Liver (tissue), 9 donors: ENCODE data around the gene GGA1. TPM values are rescaled to one million over a fixed set of nuclear protein-coding genes. Genes with fewer than 3 reads are reported as not detected.

Experiments used
- DNase-seq: peaks from one replicate; pipeline ENCODE4 v3.0.0-alpha.2; 2017; ENCODE audit warnings: low spot score
- H3K27ac ChIP-seq, 2 donors: one replicate each; pipeline ENCODE4 v1.7.0; 2013; ENCODE audit warnings: inconsistent platforms in 2 of 2, low read length in 2 of 2, control low read depth in 1 of 2, low read depth in 1 of 2, mild to moderate bottlenecking in 1 of 2
- H3K27me3 ChIP-seq, 4 donors: one replicate each; pipeline versions ENCODE4 v1.6.1 to v1.7.0; 2013; ENCODE audit warnings: low read length in 3 of 4, inconsistent platforms in 1 of 4, mild to moderate bottlenecking in 1 of 4, moderate library complexity in 1 of 4; ENCODE audit not compliant: control insufficient read depth in 4 of 4, insufficient read depth in 4 of 4
- H3K36me3 ChIP-seq, 4 donors: one replicate each; pipeline versions ENCODE4 v1.6.1 to v1.7.0; 2013; ENCODE audit warnings: low read length in 3 of 4, mild to moderate bottlenecking in 3 of 4, low read depth in 1 of 4, moderate library complexity in 1 of 4; ENCODE audit not compliant: control insufficient read depth in 4 of 4, insufficient read depth in 3 of 4
- H3K4me1 ChIP-seq, 4 donors: one replicate each; pipeline versions ENCODE4 v1.6.1 to v1.7.0; 2013; ENCODE audit warnings: low read length in 3 of 4, mild to moderate bottlenecking in 3 of 4, moderate library complexity in 1 of 4; ENCODE audit not compliant: control insufficient read depth in 4 of 4, insufficient read depth in 4 of 4
- H3K4me3 ChIP-seq, 3 donors: one replicate each; pipeline versions ENCODE4 v1.6.1 to v1.7.0; 2013; ENCODE audit warnings: low read length in 3 of 3, control low read depth in 1 of 3, low read depth in 1 of 3, mild to moderate bottlenecking in 1 of 3
- H3K9ac ChIP-seq, 2 donors: one replicate each; pipeline ENCODE4 v1.7.0; 2013; ENCODE audit warnings: low read length in 2 of 2, mild to moderate bottlenecking in 2 of 2, moderate library complexity in 2 of 2, control low read depth in 1 of 2, low read depth in 1 of 2
- H3K9me3 ChIP-seq, 4 donors: one replicate each; pipeline versions ENCODE4 v1.6.1 to v1.7.0; 2013; ENCODE audit warnings: low read length in 3 of 4; ENCODE audit not compliant: control insufficient read depth in 4 of 4
- EGR1 ChIP-seq, 2 donors: IDR thresholded peaks; 2 replicates each; pipeline ENCODE4 v1.6.1; 2016 to 2018; ENCODE audit warnings: antibody characterized with exemption in 2 of 2, low read depth in 2 of 2
- FOXA1 ChIP-seq: IDR thresholded peaks from 2 replicates; pipeline ENCODE4 v1.6.1; 2016; ENCODE audit warnings: antibody characterized with exemption
- FOXA2 ChIP-seq: IDR thresholded peaks from 2 replicates; pipeline ENCODE4 v1.6.1; 2016; ENCODE audit warnings: antibody characterized with exemption
- GABPA ChIP-seq, 2 donors: IDR thresholded peaks in 1 of 2; conservative IDR thresholded peaks in 1 of 2; 2 replicates each; pipeline ENCODE4 v1.6.1; 2016; ENCODE audit warnings: antibody characterized with exemption in 2 of 2, mild to moderate bottlenecking in 1 of 2, moderate library complexity in 1 of 2
- HNF4A ChIP-seq, 2 donors: conservative IDR thresholded peaks; 2 replicates each; pipeline ENCODE4 v1.6.1; 2016; ENCODE audit warnings: antibody characterized with exemption in 2 of 2, mild to moderate bottlenecking in 2 of 2
- HNF4G ChIP-seq: IDR thresholded peaks from 2 replicates; pipeline ENCODE4 v1.6.1; 2016; ENCODE audit warnings: antibody characterized with exemption
- JUND ChIP-seq, 2 donors: IDR thresholded peaks; 2 replicates each; pipeline ENCODE4 v1.6.1; 2016; ENCODE audit warnings: antibody characterized with exemption in 2 of 2
- NR2F2 ChIP-seq: IDR thresholded peaks from 2 replicates; pipeline ENCODE4 v1.6.1; 2016; ENCODE audit warnings: antibody characterized with exemption
- RAD21 ChIP-seq, 2 donors: IDR thresholded peaks; 2 replicates each; pipeline ENCODE4 v1.6.1; 2016; ENCODE audit warnings: antibody characterized with exemption in 2 of 2, mild to moderate bottlenecking in 2 of 2
- RXRA ChIP-seq, 2 donors: IDR thresholded peaks; 2 replicates each; pipeline ENCODE4 v1.6.1; 2017 to 2018; ENCODE audit warnings: antibody characterized with exemption in 2 of 2, mild to moderate bottlenecking in 1 of 2
- SP1 ChIP-seq: IDR thresholded peaks from 2 replicates; pipeline ENCODE4 v1.6.1; 2018; ENCODE audit warnings: antibody characterized with exemption, mild to moderate bottlenecking
- TAF1 ChIP-seq: conservative IDR thresholded peaks from 2 replicates; pipeline ENCODE4 v1.6.1; 2016; ENCODE audit warnings: antibody characterized with exemption, mild to moderate bottlenecking
- YY1 ChIP-seq: IDR thresholded peaks from 2 replicates; pipeline ENCODE4 v1.6.1; 2016; ENCODE audit warnings: antibody characterized with exemption, mild to moderate bottlenecking
- WGBS: extraction: QIAGEN DNeasy Blood & Tissue Kit; methylation state at CpG from one replicate; pipeline ENCODE4 v1.1.7; 2013; 5-methylcytosine and 5-hydroxymethylcytosine counted together
- polyA plus RNA-seq, 2 donors: library from polyadenylated mRNA; stranded (reverse) in 1 of 2; unstranded in 1 of 2; fragments of 200-250 nt in 1 of 2; fragments of >200 nt in 1 of 2; fragmentation: Nextera tagmentation in 1 of 2; extraction: Ambion mirVana in 1 of 2; gene quantifications; one replicate each; pipeline versions ENCODE4 v1.2.1 to v1.2.3, GENCODE V29; 2013 to 2015
- total RNA-seq, 2 donors: library from RNA; depleted of rRNA; stranded (reverse); fragments of >200 nt; gene quantifications; one replicate each; pipeline ENCODE4 v1.2.3, GENCODE V29; 2014
- TF ChIP-seq, protein P1 (sequence below): IDR thresholded peaks from 2 replicates; pipeline ENCODE4 v1.6.1; 2016; ENCODE audit warnings: antibody characterized with exemption
- TF ChIP-seq, protein P2 (sequence below): fragments of 150-350 bp; IDR thresholded peaks from 2 replicates; pipeline ENCODE4 v1.5.1; 2017; ENCODE audit warnings: improper control_type of control experiment, low read depth, low read length; ENCODE audit not compliant: missing input control
- TF ChIP-seq, protein P3 (sequence below): IDR thresholded peaks from 2 replicates; pipeline ENCODE4 v1.6.1; 2016; ENCODE audit warnings: antibody characterized with exemption
- TF ChIP-seq, protein P4 (sequence below): IDR thresholded peaks from 2 replicates; pipeline ENCODE4 v1.6.1; 2016; ENCODE audit warnings: antibody characterized with exemption
- TF ChIP-seq, protein P5 (sequence below): IDR thresholded peaks from 2 replicates; pipeline ENCODE4 v1.6.1; 2016; ENCODE audit warnings: antibody characterized with exemption, mild to moderate bottlenecking
- donor health status: healthy.
- donor health status: healthy.
- donor health status: healthy.
- donor health status: healthy.
- donor health status: healthy.

The GGA1 gene
- total and polyA plus RNA-seq, 4 donors = 15.1 to 26.4 (median 17.8) TPM

DNA sequence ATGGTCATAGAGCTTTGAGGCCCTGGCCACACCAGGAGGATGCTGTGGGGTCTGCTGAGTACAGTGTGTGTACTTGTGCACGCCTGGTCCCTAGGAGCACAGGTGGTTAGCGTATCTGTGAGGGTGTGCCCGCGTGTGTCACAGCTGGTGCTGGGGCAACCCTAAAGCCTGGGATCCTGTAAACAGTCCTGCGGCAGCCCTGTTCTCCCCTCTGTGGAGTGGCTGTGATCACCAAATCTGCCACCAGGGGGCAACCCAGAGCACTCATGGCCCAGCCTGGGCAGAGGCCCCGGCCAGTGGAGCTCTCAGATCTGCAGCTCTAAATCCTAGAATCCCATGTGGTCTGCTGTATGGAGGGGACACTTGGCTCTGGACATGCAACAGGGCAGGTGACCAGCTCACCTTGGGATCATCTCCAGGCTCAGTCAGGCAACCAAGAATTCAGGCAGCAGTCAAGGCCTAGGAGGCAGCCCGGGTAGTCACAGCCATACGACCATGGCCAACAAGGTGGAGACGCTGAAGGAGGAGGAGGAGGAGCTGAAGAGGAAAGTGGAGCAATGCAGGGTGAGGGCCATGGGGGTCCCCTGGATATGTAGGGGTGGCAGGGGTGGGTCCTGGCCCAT lies 34.7 kb downstream of the GGA1 start:
- 35% methylated on average over 9 of the region's 9 CpGs for whole genome bisulfite sequencing
- no peak overlapping the region for H3K4me3 ChIP-seq

DNA sequence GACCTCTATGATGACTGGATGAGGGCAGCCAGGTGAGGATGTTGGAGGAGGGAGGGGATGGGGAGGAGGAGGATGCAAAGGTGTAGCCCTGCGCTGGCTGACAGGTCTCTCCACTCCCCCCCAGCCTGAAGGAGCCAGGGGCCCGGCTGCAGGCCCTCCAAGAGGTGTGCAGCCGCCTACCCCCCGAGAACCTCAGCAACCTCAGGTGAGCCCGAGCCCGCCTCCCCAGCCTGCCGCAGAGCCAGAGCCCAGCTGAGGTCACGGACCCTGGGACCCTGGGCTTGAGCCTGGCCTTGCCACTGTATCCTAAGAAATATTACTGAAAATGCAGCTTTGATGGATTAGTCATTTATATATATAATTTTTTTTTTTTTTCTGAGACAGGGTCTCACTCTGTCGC lies 38.7 kb downstream of the GGA1 start:
- H3K27me3 ChIP-seq = no peaks in the 10 kb centered on the region
- no peaks in the 10 kb centered on the region for H3K9me3 ChIP-seq
- H3K27ac ChIP-seq = no peak overlapping the region
- H3K4me1 ChIP-seq = peaks cover 0 to 7% (median 0%) of the 10 kb centered on the region in 4 donors
- 96% methylated on average over 9 of the region's 9 CpGs for WGBS
- no peak overlapping the region for H3K9ac ChIP-seq
- no peak for TF ChIP-seq YY1
- TF ChIP-seq HNF4G = no peak
- no peak for TF ChIP-seq GABPA (IDR thresholded peaks at IDR 0.05 in 1 of 2, conservative IDR thresholded peaks at IDR 0.05 in 1 of 2)
- no peak for TF ChIP-seq RAD21 (IDR thresholded peaks at IDR 0.05)
- TF ChIP-seq, protein P1, sequence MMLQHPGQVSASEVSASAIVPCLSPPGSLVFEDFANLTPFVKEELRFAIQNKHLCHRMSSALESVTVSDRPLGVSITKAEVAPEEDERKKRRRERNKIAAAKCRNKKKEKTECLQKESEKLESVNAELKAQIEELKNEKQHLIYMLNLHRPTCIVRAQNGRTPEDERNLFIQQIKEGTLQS = no peak
- no peak for TF ChIP-seq RXRA (IDR thresholded peaks at IDR 0.05)
- TF ChIP-seq, protein P2, sequence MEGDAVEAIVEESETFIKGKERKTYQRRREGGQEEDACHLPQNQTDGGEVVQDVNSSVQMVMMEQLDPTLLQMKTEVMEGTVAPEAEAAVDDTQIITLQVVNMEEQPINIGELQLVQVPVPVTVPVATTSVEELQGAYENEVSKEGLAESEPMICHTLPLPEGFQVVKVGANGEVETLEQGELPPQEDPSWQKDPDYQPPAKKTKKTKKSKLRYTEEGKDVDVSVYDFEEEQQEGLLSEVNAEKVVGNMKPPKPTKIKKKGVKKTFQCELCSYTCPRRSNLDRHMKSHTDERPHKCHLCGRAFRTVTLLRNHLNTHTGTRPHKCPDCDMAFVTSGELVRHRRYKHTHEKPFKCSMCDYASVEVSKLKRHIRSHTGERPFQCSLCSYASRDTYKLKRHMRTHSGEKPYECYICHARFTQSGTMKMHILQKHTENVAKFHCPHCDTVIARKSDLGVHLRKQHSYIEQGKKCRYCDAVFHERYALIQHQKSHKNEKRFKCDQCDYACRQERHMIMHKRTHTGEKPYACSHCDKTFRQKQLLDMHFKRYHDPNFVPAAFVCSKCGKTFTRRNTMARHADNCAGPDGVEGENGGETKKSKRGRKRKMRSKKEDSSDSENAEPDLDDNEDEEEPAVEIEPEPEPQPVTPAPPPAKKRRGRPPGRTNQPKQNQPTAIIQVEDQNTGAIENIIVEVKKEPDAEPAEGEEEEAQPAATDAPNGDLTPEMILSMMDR = no peak
- TF ChIP-seq TAF1 = no peak
- TF ChIP-seq JUND (IDR thresholded peaks at IDR 0.05) = no peak
- no peak for TF ChIP-seq FOXA1
- TF ChIP-seq NR2F2 = no peak
- TF ChIP-seq SP1 = no peak
- TF ChIP-seq, protein P3, sequence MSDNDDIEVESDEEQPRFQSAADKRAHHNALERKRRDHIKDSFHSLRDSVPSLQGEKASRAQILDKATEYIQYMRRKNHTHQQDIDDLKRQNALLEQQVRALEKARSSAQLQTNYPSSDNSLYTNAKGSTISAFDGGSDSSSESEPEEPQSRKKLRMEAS = no peak
- TF ChIP-seq FOXA2 = no peak
- TF ChIP-seq HNF4A (conservative IDR thresholded peaks at IDR 0.05) = no peak
- no peak for TF ChIP-seq EGR1 (IDR thresholded peaks at IDR 0.05; ENCODE audit: low read depth in 2 of 2)
- TF ChIP-seq, protein P4, sequence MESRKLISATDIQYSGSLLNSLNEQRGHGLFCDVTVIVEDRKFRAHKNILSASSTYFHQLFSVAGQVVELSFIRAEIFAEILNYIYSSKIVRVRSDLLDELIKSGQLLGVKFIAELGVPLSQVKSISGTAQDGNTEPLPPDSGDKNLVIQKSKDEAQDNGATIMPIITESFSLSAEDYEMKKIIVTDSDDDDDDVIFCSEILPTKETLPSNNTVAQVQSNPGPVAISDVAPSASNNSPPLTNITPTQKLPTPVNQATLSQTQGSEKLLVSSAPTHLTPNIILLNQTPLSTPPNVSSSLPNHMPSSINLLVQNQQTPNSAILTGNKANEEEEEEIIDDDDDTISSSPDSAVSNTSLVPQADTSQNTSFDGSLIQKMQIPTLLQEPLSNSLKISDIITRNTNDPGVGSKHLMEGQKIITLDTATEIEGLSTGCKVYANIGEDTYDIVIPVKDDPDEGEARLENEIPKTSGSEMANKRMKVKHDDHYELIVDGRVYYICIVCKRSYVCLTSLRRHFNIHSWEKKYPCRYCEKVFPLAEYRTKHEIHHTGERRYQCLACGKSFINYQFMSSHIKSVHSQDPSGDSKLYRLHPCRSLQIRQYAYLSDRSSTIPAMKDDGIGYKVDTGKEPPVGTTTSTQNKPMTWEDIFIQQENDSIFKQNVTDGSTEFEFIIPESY = no peak
- TF ChIP-seq, protein P5, sequence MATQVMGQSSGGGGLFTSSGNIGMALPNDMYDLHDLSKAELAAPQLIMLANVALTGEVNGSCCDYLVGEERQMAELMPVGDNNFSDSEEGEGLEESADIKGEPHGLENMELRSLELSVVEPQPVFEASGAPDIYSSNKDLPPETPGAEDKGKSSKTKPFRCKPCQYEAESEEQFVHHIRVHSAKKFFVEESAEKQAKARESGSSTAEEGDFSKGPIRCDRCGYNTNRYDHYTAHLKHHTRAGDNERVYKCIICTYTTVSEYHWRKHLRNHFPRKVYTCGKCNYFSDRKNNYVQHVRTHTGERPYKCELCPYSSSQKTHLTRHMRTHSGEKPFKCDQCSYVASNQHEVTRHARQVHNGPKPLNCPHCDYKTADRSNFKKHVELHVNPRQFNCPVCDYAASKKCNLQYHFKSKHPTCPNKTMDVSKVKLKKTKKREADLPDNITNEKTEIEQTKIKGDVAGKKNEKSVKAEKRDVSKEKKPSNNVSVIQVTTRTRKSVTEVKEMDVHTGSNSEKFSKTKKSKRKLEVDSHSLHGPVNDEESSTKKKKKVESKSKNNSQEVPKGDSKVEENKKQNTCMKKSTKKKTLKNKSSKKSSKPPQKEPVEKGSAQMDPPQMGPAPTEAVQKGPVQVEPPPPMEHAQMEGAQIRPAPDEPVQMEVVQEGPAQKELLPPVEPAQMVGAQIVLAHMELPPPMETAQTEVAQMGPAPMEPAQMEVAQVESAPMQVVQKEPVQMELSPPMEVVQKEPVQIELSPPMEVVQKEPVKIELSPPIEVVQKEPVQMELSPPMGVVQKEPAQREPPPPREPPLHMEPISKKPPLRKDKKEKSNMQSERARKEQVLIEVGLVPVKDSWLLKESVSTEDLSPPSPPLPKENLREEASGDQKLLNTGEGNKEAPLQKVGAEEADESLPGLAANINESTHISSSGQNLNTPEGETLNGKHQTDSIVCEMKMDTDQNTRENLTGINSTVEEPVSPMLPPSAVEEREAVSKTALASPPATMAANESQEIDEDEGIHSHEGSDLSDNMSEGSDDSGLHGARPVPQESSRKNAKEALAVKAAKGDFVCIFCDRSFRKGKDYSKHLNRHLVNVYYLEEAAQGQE = no peak
- H3K36me3 ChIP-seq = peaks cover 0 to 2% (median 0%) of the 10 kb centered on the region in 4 donors
- no peak overlapping the region for H3K4me3 ChIP-seq
- DNase-seq = no peak

More for the DNA sequence above, 34.7 kb downstream of the GGA1 start:
- peak; percentile 93 for DNase-seq
- Histone ChIP-seq H3K9me3 (no peaks in the 10 kb centered on the region), H3K36me3 (no peaks in the 10 kb centered on the region), H3K27me3 (no peaks in the 10 kb centered on the region), H3K27ac (no peak overlapping the region), H3K4me1 (peaks cover 2 to 19% (median 6%) of the 10 kb centered on the region in 4 donors), H3K9ac (no peak overlapping the region)
- TF ChIP-seq RXRA (IDR thresholded peaks at IDR 0.05) (peak in 1 of 2 donors; percentile 26), RAD21 (IDR thresholded peaks at IDR 0.05) (peak; percentile 89 to 95), EGR1 (IDR thresholded peaks at IDR 0.05; ENCODE audit: low read depth in 2 of 2) (no peak), HNF4G (no peak)
- TF ChIP-seq, protein P2 = peak; percentile 93
